Vagina (tissue), 2 donors: ENCODE measurements around the gene AGRN.
"Not testable (repeated sequence)": the region's sequence is repeated elsewhere in the genome, so short reads cannot be mapped to it uniquely, and the experiment has no call there.

Experiments
- POLR2A ChIP-seq, 2 donors: fragments of 450-650 bp; IDR thresholded peaks; one replicate each; pipeline ENCODE4 v1.6.1; 2017; ENCODE audit warnings: antibody characterized with exemption in 2 of 2, mild to moderate bottlenecking in 2 of 2, moderate library complexity in 2 of 2
- TF ChIP-seq, protein P1 (sequence below), 3 experiments: fragments of 450-650 bp in 2 of 3; fragments of 200-600 bp in 1 of 3; sonication (generic) in 1 of 3; IDR thresholded peaks; one replicate each; pipeline ENCODE4 v1.5.1; 2017 to 2019; ENCODE audit warnings: antibody characterized with exemption in 3 of 3, mild to moderate bottlenecking in 2 of 3, moderate library complexity in 2 of 3

DNA sequence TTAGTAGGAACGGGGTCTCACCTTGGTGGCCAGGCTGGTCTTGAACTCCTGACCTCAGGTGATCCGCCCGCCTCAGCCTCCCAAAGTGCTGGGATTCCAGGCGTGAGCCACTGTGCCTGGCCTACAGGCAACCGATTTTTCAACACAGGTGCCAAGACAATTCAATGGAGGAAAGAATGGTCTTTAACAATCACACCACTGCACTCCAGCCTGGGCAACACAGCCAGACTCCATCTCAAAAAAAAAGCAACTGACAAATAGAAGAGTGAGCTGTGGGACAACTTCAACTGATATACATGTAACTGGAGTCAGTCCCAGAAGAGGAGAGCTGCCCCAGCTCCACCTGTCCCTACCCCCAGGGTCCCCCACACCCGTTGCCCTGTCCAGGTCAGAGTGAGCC is 25.4 kb upstream of the AGRN start:
- not testable (repeated sequence) for TF ChIP-seq POLR2A (IDR thresholded peaks at IDR 0.05)
- TF ChIP-seq, protein P1, sequence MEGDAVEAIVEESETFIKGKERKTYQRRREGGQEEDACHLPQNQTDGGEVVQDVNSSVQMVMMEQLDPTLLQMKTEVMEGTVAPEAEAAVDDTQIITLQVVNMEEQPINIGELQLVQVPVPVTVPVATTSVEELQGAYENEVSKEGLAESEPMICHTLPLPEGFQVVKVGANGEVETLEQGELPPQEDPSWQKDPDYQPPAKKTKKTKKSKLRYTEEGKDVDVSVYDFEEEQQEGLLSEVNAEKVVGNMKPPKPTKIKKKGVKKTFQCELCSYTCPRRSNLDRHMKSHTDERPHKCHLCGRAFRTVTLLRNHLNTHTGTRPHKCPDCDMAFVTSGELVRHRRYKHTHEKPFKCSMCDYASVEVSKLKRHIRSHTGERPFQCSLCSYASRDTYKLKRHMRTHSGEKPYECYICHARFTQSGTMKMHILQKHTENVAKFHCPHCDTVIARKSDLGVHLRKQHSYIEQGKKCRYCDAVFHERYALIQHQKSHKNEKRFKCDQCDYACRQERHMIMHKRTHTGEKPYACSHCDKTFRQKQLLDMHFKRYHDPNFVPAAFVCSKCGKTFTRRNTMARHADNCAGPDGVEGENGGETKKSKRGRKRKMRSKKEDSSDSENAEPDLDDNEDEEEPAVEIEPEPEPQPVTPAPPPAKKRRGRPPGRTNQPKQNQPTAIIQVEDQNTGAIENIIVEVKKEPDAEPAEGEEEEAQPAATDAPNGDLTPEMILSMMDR (IDR thresholded peaks at IDR 0.05) = not testable (repeated sequence)
